Heart left ventricle (tissue), 16 donors: ENCODE measurements around the gene FAM47A. TPM values are rescaled to one million over a fixed set of nuclear protein-coding genes. Genes with fewer than 3 reads are reported as not detected.

Experiments
- ATAC-seq, 4 donors: fragments of 200-7000 bp; cut with Tn5 transposase; one replicate each; pipeline ENCODE4 v1.9.1; 2020 to 2022; ENCODE audit warnings: moderate library complexity in 4 of 4, mild to moderate bottlenecking in 3 of 4, moderate number of reproducible peaks in 1 of 4
- DNase-seq, 5 donors: peaks; one replicate each; pipeline ENCODE4 v3.0.0-alpha.2; 2020
- H3K27ac ChIP-seq, 12 donors: fragments of 200-600 bp; sonication (generic) in 4 of 12; one replicate each; pipeline versions ENCODE4 v1.5.0 to v1.8.0; 2016 to 2022; ENCODE audit warnings: mild to moderate bottlenecking in 2 of 12
- H3K27me3 ChIP-seq, 9 donors: fragments of 200-600 bp; sonication (generic) in 2 of 9; one replicate each; pipeline versions ENCODE4 v1.5.1 to v1.8.0; 2016 to 2022; ENCODE audit warnings: mild to moderate bottlenecking in 3 of 9
- H3K36me3 ChIP-seq, 9 donors: fragments of 200-600 bp; sonication (generic) in 2 of 9; one replicate each; pipeline versions ENCODE4 v1.5.0 to v1.8.0; 2018 to 2022; ENCODE audit warnings: mild to moderate bottlenecking in 2 of 9
- H3K4me1 ChIP-seq, 12 donors: fragments of 200-600 bp; sonication (generic) in 4 of 12; one replicate each; pipeline versions ENCODE4 v1.5.0 to v1.8.0; 2016 to 2022; ENCODE audit warnings: mild to moderate bottlenecking in 3 of 12
- H3K4me3 ChIP-seq, 12 donors: fragments of 200-600 bp; sonication (generic) in 4 of 12; one replicate each; pipeline versions ENCODE4 v1.5.0 to v1.8.0; 2017 to 2022; ENCODE audit warnings: mild to moderate bottlenecking in 9 of 12, moderate library complexity in 4 of 12
- H3K9me3 ChIP-seq, 12 donors: fragments of 200-600 bp; sonication (generic) in 4 of 12; one replicate each; pipeline versions ENCODE4 v1.5.0 to v1.8.0; 2016 to 2022; ENCODE audit warnings: mild to moderate bottlenecking in 1 of 12
- CTCF ChIP-seq, 12 donors: fragments of 200-600 bp; sonication (generic) in 4 of 12; IDR thresholded peaks; one replicate each; pipeline versions ENCODE4 v1.5.0 to v1.8.0; 2018 to 2022; ENCODE audit warnings: antibody characterized with exemption in 12 of 12, mild to moderate bottlenecking in 5 of 12
- POLR2A ChIP-seq, 2 donors: fragments of 450-650 bp; IDR thresholded peaks; one replicate each; pipeline ENCODE4 v1.6.1; 2017; ENCODE audit warnings: antibody characterized with exemption in 2 of 2, mild to moderate bottlenecking in 2 of 2, moderate library complexity in 2 of 2
- WGBS, 4 donors: extraction: QIAGEN DNeasy Blood & Tissue Kit in 2 of 4; methylation state at CpG; one replicate each; pipeline versions ENCODE4 v1.1.5 to v1.1.7; 2013 to 2018; 5-methylcytosine and 5-hydroxymethylcytosine counted together
- intact Hi-C, 10 donors: fragments of 100-400 bp; cut with DNase I; formaldehyde crosslinking; loops; one replicate each; pipeline versions ENCODE4 v1.11.1 to v1.14.2; 2022
- polyA plus RNA-seq, 2 donors: library from polyadenylated mRNA; stranded (reverse); fragments of 200-250 nt; gene quantifications; one replicate each; pipeline ENCODE4 v1.2.3, GENCODE V29; 2013
- total RNA-seq, 9 donors: library from RNA; depleted of rRNA in 2 of 9; stranded (reverse); fragments of >200 nt in 2 of 9; fragmentation: NEBNext Ultra II Directional in 3 of 9; extraction: Animal tissue kit (Norgen Biotek cat#: 25700) in 3 of 9; gene quantifications; one replicate each; pipeline versions ENCODE4 v1.1.0 to v1.2.4, GENCODE V29; 2016 to 2023
- donor health status: ischemic (EF 13 %, LVEDD 7.1; RV severe dilation, severe dysfunction).
- donor health status: healthy with polysubstance abuse.
- donor health status: DM: no; HTN: yes; CAD: no.
- donor health status: DM: no; HTN: no; CAD: no.
- donor health status: ischemic (EF 25% LVEDD 6.9; RV normal size, moderate dysfunction).
- donor health status: ischemic (EF 25% LVEDD 5.7; RV mildly dilated, moderate dysfunction).
- donor health status: healthy.
- donor health status: DM: yes; HTN: yes; CAD: no.
- donor health status: ischemic (EF 35%, LVEDD 5.7; RV mildly dilated, moderate dysfunction).
- donor health status: nonischemic (EF 11% LVEDD 7.7; RV severe dilation, severe dysfunction).
- donor health status: DM: yes; HTN: yes; CAD: no.
- donor health status: PGD.
- donor health status: ischemic (EF 29% LVEDD 5.4; RV normal size, mild dysfunction).
- donor health status: nonischemic (EF 23%, LVEDD 6.1; RV moderate dilation, normal function).

Gene FAM47A
- total and polyA plus RNA-seq, 11 donors, result not detected

- TF ChIP-seq POLR2A (IDR thresholded peaks at IDR 0.05), result no peak
- no peak for TF ChIP-seq CTCF (IDR thresholded peaks at IDR 0.05)
- WGBS, 4 donors, result 46 to 90% (median 68%) methylated on average over 2 of the region's 2 CpGs
Observed at GRCh38 chrX:34119122-34119521, 13.0 kb downstream of the FAM47A start.

DNA sequence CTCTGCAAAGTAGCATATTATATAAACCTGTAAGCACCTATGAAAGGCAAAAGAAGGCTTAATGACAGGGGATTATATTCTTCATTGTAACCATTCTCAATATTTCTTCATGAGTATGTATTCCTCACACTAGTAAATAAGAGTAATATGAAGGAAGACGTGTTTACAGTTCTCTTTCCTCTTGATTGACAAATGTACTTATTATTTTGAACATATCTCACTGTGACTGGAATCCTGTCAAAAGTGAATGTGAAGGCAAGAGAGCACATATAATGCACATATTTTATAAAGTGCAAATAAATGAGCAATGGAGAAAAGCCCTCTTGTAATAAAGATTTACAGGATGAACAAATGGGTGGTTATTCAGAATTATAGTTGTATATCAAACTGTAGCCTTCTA is 19.7 kb downstream of the FAM47A start:
- H3K4me3 ChIP-seq, result no peak overlapping the region
- DNase-seq (no peak), ATAC-seq (no peak)
- H3K9me3 ChIP-seq, result no peaks in the 10 kb centered on the region
- intact Hi-C loops, result no loop called here
- H3K36me3 ChIP-seq, result no peaks in the 10 kb centered on the region
- 56 to 80% (median 68%) methylated on average over 1 of the region's 1 CpG for WGBS, 4 donors
- no peaks in the 10 kb centered on the region for H3K4me1 ChIP-seq
- H3K27me3 ChIP-seq, result no peaks in the 10 kb centered on the region
- TF ChIP-seq POLR2A (IDR thresholded peaks at IDR 0.05), result no peak
- no peak for TF ChIP-seq CTCF (IDR thresholded peaks at IDR 0.05)
- H3K27ac ChIP-seq, result no peak overlapping the region

More at GRCh38 chrX:34119122-34119521, 13.0 kb downstream of the FAM47A start:
- Histone ChIP-seq H3K27me3 (no peaks in the 10 kb centered on the region), H3K27ac (no peak overlapping the region), H3K36me3 (no peaks in the 10 kb centered on the region), H3K9me3 (peaks cover 0 to 22% (median 0%) of the 10 kb centered on the region in 12 donors), H3K4me1 (no peaks in the 10 kb centered on the region), H3K4me3 (no peak overlapping the region)
- intact Hi-C loops, result no loop called here
- ATAC-seq (no peak), DNase-seq (no peak)
